AG04449 (cell line): ENCODE results near the gene GABRG2.

Source experiments
- CTCF ChIA-PET: fragments of 350-600 bp; formaldehyde crosslinking; extraction: SDS; loops from one replicate; lab custom pipeline; 2021; ENCODE audit warnings: antibody characterized with exemption; lab: Yijun Ruan, JAX
- POLR2A ChIA-PET: fragments of 400-600, 350-600 bp; formaldehyde crosslinking; extraction: SDS; loops from one replicate; lab custom pipeline; 2020; ENCODE audit warnings: antibody characterized with exemption, inconsistent platforms; lab: Yijun Ruan, JAX
- DNase-seq: peaks from one replicate; pipeline ENCODE4 v3.0.0-alpha.2; 2010; ENCODE audit warnings: low read depth, low spot score
- H3K4me3 ChIP-seq: 2 replicates; pipeline ENCODE4 v1.5.1; 2011; ENCODE audit warnings: low read depth, mild to moderate bottlenecking, control low read depth, low read length
- TF ChIP-seq, protein P1 (sequence below): IDR thresholded peaks from one replicate; pipeline ENCODE4 v1.5.1; 2011; ENCODE audit warnings: mild to moderate bottlenecking, moderate library complexity, low read length, control low read depth, inconsistent platforms; ENCODE audit not compliant: insufficient read depth; ENCODE audit errors: missing control alignments

The GABRG2 gene

DNA sequence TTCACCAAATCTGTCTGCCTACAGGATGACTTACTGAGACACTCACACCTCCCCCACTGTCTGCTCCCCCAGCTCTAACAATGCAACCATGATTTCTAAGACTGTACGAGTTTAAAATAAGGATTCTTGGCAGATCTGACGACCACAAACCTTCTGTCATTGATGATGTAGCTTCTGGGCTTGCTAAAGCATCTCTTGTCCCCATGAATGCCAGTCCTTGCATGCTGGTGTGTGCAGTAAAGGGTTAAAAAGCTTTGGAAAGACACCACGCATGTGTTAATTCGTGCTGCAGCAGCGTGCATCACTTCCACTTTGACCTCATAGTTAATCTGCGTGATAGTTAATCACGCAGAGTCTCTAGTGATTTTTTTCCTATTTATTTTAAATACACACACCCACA, 411 bp upstream of the GABRG2 start:
- H3K4me3 ChIP-seq, result no peak overlapping the region
- POLR2A ChIA-PET, result no interaction called here
- TF ChIP-seq, protein P1, sequence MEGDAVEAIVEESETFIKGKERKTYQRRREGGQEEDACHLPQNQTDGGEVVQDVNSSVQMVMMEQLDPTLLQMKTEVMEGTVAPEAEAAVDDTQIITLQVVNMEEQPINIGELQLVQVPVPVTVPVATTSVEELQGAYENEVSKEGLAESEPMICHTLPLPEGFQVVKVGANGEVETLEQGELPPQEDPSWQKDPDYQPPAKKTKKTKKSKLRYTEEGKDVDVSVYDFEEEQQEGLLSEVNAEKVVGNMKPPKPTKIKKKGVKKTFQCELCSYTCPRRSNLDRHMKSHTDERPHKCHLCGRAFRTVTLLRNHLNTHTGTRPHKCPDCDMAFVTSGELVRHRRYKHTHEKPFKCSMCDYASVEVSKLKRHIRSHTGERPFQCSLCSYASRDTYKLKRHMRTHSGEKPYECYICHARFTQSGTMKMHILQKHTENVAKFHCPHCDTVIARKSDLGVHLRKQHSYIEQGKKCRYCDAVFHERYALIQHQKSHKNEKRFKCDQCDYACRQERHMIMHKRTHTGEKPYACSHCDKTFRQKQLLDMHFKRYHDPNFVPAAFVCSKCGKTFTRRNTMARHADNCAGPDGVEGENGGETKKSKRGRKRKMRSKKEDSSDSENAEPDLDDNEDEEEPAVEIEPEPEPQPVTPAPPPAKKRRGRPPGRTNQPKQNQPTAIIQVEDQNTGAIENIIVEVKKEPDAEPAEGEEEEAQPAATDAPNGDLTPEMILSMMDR, result no peak
- CTCF ChIA-PET, result no interaction called here
- DNase-seq, result no peak

DNA sequence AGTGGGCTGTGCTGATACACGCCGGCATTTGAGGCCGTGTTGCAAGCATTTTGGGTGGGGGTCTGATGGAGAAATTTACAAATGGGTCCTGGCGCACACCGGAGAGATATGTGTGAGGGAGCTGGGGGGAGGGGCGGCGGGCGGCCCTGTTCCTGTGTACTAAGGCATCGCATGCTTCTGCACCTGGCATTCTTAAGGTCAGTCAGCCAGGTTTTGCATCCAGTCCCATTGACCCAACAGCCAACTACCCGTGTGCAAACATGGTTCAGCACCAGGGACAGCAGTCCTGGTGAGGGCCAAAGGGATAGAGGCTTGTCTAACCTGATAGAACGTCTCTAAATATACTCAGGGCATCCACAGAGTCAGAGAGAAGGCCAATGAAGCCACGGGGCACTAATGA, 839 bp downstream of the GABRG2 start:
- H3K4me3 ChIP-seq, result no peak overlapping the region
- no peak for DNase-seq

DNA sequence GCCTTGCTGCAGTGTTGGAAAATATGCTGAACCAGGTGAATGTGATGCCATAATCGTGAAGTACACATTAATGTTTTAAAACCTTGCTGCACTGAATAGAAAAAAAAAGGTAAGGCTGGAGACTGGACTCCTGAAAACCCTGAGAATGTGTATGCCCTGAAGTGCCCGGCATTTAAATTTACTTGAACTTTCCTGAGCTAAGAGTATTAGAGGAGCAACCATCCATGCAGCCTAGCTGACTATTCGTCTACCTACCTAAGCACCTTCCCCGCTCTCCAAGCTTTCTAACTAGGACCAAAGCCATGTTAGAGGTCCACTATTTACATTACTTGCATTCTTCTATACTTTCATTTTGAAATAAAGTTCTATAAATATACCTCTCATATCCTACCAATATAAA, 1.4 kb downstream of the GABRG2 start:
- TF ChIP-seq, protein P1, result no peak
- POLR2A ChIA-PET, result no interaction called here
- CTCF ChIA-PET, result no interaction called here
- DNase-seq, result no peak
- no peak overlapping the region for H3K4me3 ChIP-seq

More for the DNA sequence above, 839 bp downstream of the GABRG2 start:
- TF ChIP-seq, protein P1, result no peak
- POLR2A ChIA-PET, result no interaction called here
- CTCF ChIA-PET, result no interaction called here

DNA sequence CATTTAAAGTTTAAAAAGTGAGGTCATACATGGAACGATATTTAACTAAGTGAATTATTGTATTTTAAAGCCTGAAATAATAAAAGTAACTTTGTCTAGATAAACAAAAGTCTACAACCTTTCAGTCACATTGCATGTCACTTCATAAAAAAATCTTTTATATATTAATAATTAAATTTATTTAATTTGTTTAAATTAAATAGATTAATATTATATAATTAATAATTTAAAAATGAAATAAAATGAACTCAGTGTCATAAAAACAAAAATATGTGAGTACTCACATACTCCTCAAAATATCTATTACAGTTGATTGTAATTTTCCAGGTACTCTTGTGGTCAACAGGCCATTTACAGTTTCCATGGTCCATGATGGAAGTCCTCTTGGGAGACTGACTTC, 11.2 kb downstream of the GABRG2 start:
- POLR2A ChIA-PET, result no interaction called here
- CTCF ChIA-PET, result no interaction called here
- no peak overlapping the region for H3K4me3 ChIP-seq
- TF ChIP-seq, protein P1, result no peak
- no peak for DNase-seq

DNA sequence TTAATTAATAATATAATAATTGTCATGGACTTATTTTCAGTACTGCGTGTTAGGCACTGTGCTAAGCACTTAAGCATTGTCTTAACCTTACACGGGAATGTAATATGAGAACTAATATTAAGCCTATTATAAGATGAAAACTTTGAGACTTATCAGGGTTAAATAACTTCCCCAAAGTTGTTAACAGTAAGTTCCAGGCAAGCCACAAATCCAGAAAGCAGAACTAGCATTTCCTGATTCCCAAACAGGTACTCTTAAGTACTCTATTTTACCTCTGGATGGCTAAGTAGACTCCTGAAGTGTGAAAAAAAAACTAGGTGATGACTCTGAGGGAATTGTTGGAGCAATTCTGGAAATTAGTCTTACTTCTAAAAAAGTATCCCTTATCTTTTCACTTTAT, 23.8 kb downstream of the GABRG2 start:
- DNase-seq, result no peak
- TF ChIP-seq, protein P1, result no peak
- POLR2A ChIA-PET, result no interaction called here
- CTCF ChIA-PET, result no interaction called here
- no peak overlapping the region for H3K4me3 ChIP-seq

DNA sequence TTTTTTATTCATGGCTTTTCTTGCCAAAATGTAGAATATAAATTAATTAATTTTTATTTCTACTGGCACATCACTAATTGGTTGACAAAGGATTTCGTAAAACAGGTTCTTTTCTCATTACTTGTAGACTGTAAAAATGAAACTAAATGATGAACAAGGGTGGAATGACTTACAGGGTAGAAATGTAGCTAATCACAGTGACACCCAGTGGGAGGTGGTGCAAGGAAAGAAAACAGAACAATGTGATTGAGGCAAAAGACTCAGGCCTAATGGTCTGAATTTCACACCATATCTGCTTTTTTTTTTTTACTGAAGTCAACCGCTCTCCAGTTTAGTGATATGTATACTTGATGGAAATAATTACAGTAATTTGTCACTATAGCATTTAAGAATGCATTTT, 28.9 kb downstream of the GABRG2 start:
- H3K4me3 ChIP-seq, result no peak overlapping the region
- ChIA-PET POLR2A (no interaction called here), CTCF (no interaction called here)
- TF ChIP-seq, protein P1, result no peak
- no peak for DNase-seq

DNA sequence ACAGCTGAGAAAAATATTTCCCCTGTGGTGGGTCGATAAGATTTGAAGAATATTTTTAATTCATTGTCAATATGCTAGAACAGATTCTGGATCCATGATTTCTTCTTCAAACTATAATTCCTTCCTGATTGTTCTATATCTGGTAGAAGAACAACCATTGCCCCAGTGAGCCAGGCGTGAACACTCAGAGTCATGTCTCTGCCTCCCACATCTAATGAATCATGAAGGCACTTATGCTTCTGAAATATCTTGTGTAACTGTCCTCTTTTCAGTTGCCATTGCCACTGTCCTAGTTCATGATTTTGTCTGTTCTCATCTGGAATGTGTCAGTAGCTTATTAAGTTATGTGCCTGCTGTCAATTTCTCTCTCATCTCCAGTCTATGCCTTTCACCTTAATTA, 40.0 kb downstream of the GABRG2 start:
- no peak overlapping the region for H3K4me3 ChIP-seq
- POLR2A ChIA-PET, result no interaction called here
- CTCF ChIA-PET, result no interaction called here
- TF ChIP-seq, protein P1, result no peak
- no peak for DNase-seq
